Regular cardiac myocyte (primary cell): ENCODE results near the gene KRTAP10-12. TPM values are rescaled to one million over a fixed set of nuclear protein-coding genes. Genes with fewer than 3 reads are reported as not detected.

Experiments
- total RNA-seq: library from RNA; depleted of rRNA; stranded (reverse); fragments of >200 nt; gene quantifications from 2 replicates; pipeline ENCODE4 v1.2.3, GENCODE V29; 2014

Gene KRTAP10-12
- not detected in 2 replicates for total RNA-seq

GRCh38 chr21:44697172-44697810, at the start of gene KRTAP10-12:
KRTAP10-12 (plus strand) TSS chr21:44697172; CDS start chr21:44697202, 30 bp downstream.

GRCh38 chr21:44654576-44655175, 42.3 kb upstream of the KRTAP10-12 start, which contains the start of gene KRTAP12-4:
KRTAP12-4 (minus strand) TSS chr21:44654659; CDS start chr21:44654614, 45 bp downstream.

GRCh38 chr21:44657635-44658540, 39.1 kb upstream of the KRTAP10-12 start, which contains the start of gene KRTAP12-3:
KRTAP12-3 (plus strand) TSS chr21:44657932; CDS start chr21:44657980, 48 bp downstream.

GRCh38 chr21:44666401-44667320, 30.3 kb upstream of the KRTAP10-12 start, which contains the start of gene KRTAP12-2:
KRTAP12-2 (minus strand) TSS chr21:44666927; CDS start chr21:44666886, 41 bp downstream.

GRCh38 chr21:44681861-44682579, 15.0 kb upstream of the KRTAP10-12 start, which contains the start of gene KRTAP12-1:
KRTAP12-1 (minus strand) TSS chr21:44682163; CDS start chr21:44682123, 40 bp downstream.

GRCh38 chr21:44711327-44712202, 14.6 kb downstream of the KRTAP10-12 start, which contains the start of gene TSPEAR:
TSPEAR (minus strand) TSS chr21:44711572; CDS start chr21:44711514, 58 bp downstream.

Other genes starting within 250 kb of the KRTAP10-12 start
- gene LRRC3, start 241.7 kb upstream of the KRTAP10-12 start, total RNA-seq, result 0.38 and 0.85 TPM in 2 replicates
- not detected in 2 replicates for gene KRTAP10-1, start 157.0 kb upstream of the KRTAP10-12 start, total RNA-seq
- not detected in 2 replicates for gene KRTAP10-2, start 145.7 kb upstream of the KRTAP10-12 start, total RNA-seq
- gene KRTAP10-3, start 138.4 kb upstream of the KRTAP10-12 start, total RNA-seq, result not detected in 2 replicates
- gene KRTAP10-4, start 123.4 kb upstream of the KRTAP10-12 start, total RNA-seq, result not detected in 2 replicates
- not detected in 2 replicates for gene KRTAP10-5, start 116.6 kb upstream of the KRTAP10-12 start, total RNA-seq
- not detected in 2 replicates for gene KRTAP10-6, start 104.7 kb upstream of the KRTAP10-12 start, total RNA-seq
- gene KRTAP10-7, start 96.6 kb upstream of the KRTAP10-12 start, total RNA-seq, result not detected in 2 replicates
- not detected in 2 replicates for gene KRTAP10-8, start 85.1 kb upstream of the KRTAP10-12 start, total RNA-seq
- not detected in 2 replicates for gene KRTAP10-9, start 70.1 kb upstream of the KRTAP10-12 start, total RNA-seq
- not detected in 2 replicates for gene KRTAP10-10, start 59.8 kb upstream of the KRTAP10-12 start, total RNA-seq
- not detected in 2 replicates for gene KRTAP10-11, start 50.8 kb upstream of the KRTAP10-12 start, total RNA-seq
- not detected in 2 replicates for gene KRTAP12-4, start 42.5 kb upstream of the KRTAP10-12 start, total RNA-seq
- gene KRTAP12-3, start 39.2 kb upstream of the KRTAP10-12 start, total RNA-seq, result not detected in 2 replicates
- not detected in 2 replicates for gene KRTAP12-2, start 30.2 kb upstream of the KRTAP10-12 start, total RNA-seq
- not detected in 2 replicates for gene KRTAP12-1, start 15.0 kb upstream of the KRTAP10-12 start, total RNA-seq
- not detected in 2 replicates for gene TSPEAR, start 14.4 kb downstream of the KRTAP10-12 start, total RNA-seq
- gene UBE2G2, start 104.6 kb downstream of the KRTAP10-12 start, total RNA-seq, result 63.7 and 71.1 TPM in 2 replicates
- 60.6 and 98.2 TPM in 2 replicates for gene SUMO3, start 120.9 kb downstream of the KRTAP10-12 start, total RNA-seq
- 220 and 298 TPM in 2 replicates for gene PTTG1IP, start 176.5 kb downstream of the KRTAP10-12 start, total RNA-seq
- 0.38 and 0.56 TPM in 2 replicates for gene ITGB2, start 223.7 kb downstream of the KRTAP10-12 start, total RNA-seq
- gene SLX9, start 242.9 kb downstream of the KRTAP10-12 start, total RNA-seq, result 6.5 and 30.1 TPM in 2 replicates